A673 (cell line): ENCODE results near the gene NFATC2.

ENCODE experiments used
- EZH2 ChIP-seq: fragments of 200-600 bp; sonication (generic); IDR thresholded peaks from 2 replicates; pipeline ENCODE4 v1.6.1; 2017; ENCODE audit warnings: borderline replicate concordance, low read depth, mild to moderate bottlenecking, mixed read lengths, antibody characterized with exemption, low read length; ENCODE audit not compliant: poor library complexity, severe bottlenecking
- TF ChIP-seq, protein P1 (sequence below): fragments of 300-800, 200-600 bp; sonication (generic); conservative IDR thresholded peaks from 2 replicates; pipeline ENCODE4 v1.5.1; 2017; ENCODE audit warnings: low read depth, mild to moderate bottlenecking, antibody characterized with exemption, low read length, moderate library complexity, mixed read lengths

DNA sequence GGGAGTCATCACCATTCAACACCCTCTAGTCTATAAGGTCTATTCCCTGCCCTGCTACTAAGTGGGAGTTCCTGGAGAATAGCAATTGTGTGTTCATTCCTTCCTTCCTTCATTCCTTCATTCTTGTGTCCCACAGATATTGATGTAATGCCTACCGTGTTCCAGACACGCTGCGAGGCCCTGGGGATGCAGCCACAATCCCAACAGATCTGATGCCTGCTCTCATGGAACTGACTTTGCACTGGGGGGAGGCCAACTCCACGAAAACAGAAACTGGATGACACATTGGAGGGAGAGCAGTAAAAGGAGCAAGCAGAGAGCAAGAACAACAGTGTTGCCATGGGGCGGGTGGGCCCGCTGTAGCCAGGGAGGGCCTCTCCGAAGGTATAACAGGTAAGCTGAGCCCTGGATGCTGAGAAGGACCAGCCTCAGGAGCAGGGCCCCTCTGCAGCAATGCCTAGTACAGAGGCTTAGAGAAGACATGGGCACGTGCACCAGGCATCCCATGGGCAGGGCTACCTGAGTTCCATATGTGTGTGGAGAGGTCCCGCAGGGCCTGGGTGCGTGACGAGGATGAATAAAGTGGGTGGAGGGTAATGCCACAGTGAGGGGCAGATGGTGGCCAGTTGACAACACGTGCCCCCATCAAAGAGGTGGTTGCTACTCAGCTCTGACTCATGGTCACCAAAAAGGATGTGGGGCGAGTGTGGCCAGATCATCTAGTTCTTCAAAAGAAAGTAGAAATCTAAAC is 173.9 kb downstream of the NFATC2 start:
- TF ChIP-seq, protein P1, sequence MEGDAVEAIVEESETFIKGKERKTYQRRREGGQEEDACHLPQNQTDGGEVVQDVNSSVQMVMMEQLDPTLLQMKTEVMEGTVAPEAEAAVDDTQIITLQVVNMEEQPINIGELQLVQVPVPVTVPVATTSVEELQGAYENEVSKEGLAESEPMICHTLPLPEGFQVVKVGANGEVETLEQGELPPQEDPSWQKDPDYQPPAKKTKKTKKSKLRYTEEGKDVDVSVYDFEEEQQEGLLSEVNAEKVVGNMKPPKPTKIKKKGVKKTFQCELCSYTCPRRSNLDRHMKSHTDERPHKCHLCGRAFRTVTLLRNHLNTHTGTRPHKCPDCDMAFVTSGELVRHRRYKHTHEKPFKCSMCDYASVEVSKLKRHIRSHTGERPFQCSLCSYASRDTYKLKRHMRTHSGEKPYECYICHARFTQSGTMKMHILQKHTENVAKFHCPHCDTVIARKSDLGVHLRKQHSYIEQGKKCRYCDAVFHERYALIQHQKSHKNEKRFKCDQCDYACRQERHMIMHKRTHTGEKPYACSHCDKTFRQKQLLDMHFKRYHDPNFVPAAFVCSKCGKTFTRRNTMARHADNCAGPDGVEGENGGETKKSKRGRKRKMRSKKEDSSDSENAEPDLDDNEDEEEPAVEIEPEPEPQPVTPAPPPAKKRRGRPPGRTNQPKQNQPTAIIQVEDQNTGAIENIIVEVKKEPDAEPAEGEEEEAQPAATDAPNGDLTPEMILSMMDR, result no peak
- no peak for TF ChIP-seq EZH2
